Stimulated activated CD4-positive, alpha-beta T cell treated with anti-CD3 and anti-CD28 coated beads, Interleukin-1b, Interleukin-23, amount 100 ng/mL, for 48 hours (primary cell): ENCODE measurements around the gene TAF1C.

Experiments used
- DNase-seq: peaks from one replicate; pipeline ENCODE4 v3.0.0-alpha.2; 2020

TAF1C gene

DNA sequence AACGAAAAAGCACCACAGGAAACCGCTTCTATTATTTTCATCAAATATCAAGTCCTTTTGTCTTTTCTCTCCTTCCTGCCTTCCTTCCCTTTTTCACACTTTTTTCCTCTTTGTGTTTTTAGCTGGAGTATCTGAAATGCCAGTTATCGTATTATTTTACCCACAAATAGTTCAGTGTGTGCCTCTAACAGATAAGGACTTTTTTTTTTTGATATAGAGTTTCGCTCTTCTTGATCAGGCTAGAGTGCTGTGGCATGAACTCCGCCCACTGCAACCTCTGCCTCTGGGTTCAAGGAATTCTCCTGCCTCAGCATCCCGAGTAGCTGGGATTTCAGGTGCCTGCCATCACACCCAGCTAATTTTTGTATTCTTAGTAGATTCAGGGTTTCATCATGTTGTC, 31.1 kb downstream of the TAF1C start:
- no peak for DNase-seq

- no peak for DNase-seq
Measured at GRCh38 chr16:84155226-84155625, 31.6 kb downstream of the TAF1C start.

- no peak for DNase-seq
Measured at GRCh38 chr16:84153660-84154214, 33.1 kb downstream of the TAF1C start.

DNA sequence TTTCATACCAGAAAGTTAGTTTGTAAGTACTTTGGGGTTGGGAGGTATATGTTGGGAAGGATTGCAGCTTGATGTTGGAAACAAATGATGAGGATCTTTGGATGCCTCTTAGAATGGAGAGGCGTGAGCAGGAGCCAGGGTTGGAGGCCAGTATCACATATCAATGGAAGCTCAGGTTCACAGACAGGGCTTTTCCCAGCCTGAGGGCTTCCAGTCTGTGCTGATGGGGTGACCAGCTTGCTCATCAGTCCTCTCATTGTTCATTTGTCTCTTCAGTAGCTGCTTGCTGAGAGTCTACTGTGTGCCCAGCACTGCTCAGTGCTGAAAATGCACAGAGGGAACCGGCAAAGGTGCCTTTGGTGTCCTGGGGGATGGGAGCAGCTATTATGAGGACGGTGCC, 35.9 kb downstream of the TAF1C start:
- no peak for DNase-seq

DNA sequence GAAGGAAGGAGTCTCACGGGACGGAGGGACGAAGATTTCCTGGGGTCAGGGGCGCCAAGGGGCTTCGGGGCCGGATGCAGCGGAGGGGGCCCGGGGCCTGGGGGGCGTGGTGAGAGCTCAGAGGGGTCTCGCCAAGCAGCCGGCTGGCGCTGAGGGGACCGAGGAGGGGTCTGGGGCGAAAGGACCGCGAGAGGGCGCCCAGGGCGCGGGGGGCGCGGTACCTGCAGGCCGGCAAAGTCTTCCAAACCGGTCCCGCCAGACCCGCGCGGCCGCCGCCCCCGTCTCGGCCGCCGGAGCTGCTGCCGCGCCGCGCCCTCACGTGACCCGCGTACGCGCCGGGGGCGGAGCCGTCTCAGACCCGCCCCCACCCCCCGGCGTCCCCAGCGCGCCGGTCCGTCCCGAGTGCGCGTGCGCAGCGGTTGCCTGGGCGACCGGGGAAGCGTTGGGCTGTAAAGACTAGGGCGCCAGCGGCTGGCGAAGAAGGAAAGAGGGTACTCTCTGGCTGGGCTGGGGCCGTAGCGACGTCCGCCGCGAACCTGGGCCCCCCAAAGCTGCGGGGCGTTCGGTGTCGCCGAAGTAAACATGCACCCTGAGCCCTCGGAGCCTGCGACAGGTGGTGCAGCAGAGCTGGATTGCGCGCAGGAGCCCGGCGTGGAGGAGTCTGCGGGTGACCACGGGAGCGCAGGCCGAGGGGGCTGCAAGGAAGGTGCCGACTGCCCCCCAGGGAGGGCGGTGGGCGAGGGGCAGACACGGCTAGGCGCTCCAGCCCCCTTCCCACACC, 41.8 kb downstream of the TAF1C start, which contains the start of the genes DNAAF1 and HSDL1:
Gene DNAAF1 (plus strand): TSS at position 450 of the 781 bp plus-strand sequence. CDS start 133 bp downstream, at position 583.
Gene HSDL1 (minus strand): TSS at position 319 of the 781 bp plus-strand sequence. CDS start 13,856 bp downstream, outside the sequence.
- DNase-seq, result peak; percentile 93

DNA sequence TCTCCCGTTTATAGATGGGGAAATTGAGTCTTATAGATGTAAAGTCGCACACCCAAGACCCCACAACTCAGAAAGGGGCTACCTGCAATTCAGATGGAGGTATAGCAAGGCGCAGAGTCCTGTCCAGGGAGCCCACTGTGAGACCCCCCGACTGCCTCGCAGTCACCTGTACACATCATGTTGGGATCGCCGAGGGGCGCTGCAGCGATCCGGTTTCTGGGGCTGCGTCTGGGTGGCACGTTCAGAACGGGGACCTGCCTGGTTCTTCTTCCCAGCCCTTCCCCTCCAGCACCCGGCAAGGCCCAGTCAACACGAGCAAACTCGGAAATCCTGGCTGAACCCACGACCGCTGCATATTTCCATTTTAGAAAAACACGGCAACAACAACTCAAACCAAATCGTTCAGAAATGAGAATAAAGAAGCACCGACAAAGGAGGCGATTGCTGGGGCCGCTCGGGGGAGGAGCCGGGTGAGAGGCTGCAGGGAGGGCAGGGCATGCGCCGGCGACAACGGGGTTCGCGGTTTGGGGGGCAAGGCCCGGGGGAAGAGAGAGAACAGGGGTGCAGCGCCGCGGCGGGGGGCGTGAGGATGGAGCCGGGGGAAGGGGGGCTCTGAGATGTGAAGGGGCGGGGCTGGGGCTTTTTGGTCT, 42.5 kb downstream of the TAF1C start:
- peak; percentile 37 for DNase-seq

DNA sequence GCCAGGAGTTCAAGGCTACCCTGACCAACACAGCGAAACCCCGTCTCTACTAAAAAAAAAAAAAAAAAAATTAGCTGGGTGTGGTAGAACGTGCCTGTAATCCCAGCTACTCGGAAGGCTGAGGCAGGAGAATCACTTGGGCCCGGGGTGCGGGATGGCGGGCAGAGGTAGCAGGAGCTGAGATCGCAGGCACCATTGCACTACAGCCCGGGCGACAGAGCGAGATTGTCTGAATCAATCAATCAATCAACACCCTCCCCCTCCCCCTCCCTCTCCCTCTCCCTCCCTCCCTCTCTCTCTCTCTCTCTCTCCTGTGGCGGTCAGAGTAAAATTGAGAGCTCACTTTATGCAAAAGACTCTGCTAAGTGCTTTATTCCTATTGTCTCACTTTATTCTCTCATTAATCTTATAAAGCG, 43.1 kb downstream of the TAF1C start:
- no peak for DNase-seq

- no peak for DNase-seq
Measured at GRCh38 chr16:84143081-84143480, 43.8 kb downstream of the TAF1C start.

DNA sequence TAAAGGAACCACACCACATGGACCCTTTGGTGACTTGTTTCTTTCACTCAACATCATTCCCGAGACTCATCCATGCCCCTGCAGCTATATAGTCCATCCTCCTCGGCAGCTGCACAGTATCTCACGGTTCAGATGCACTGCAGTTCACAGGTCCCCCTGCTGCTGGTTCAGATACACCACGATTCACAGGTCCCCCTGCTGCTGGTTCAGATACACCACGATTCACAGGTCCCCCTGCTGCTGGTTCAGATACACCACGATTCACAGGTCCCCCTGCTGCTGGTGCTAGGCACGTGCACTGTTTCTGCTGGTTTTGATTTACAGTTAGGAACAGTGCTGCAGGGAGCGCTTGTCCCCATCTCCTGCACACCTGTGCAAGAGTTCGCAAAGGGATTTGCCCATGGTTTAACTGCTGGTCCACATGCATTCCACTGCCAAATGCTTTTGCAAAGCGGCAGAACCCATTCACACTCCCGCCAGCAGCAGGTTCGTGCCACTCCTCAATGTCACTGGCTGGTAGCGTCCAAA, 45.6 kb downstream of the TAF1C start:
- DNase-seq, result peak; percentile 18

GRCh38 chr16:84139628-84140258, 47.1 kb downstream of the TAF1C start:
- no peak for DNase-seq

GRCh38 chr16:84138824-84139627, 47.8 kb downstream of the TAF1C start:
- DNase-seq, result peak; percentile 40

DNA sequence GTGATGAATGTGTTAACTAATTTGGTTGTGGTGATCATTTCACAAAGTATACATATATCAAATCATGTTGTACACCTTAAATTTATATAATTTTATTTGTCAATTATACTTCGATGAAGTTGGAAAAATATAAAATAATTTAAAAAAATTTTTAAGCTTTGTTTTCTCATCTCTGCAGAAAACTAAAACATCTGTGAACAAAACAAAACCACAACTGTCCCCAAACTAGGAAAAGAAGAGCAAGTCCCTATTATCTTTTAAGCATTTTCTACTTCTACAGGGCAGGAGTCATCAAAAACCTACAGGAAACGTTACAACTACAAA, 48.4 kb downstream of the TAF1C start:
- DNase-seq, result no peak

DNA sequence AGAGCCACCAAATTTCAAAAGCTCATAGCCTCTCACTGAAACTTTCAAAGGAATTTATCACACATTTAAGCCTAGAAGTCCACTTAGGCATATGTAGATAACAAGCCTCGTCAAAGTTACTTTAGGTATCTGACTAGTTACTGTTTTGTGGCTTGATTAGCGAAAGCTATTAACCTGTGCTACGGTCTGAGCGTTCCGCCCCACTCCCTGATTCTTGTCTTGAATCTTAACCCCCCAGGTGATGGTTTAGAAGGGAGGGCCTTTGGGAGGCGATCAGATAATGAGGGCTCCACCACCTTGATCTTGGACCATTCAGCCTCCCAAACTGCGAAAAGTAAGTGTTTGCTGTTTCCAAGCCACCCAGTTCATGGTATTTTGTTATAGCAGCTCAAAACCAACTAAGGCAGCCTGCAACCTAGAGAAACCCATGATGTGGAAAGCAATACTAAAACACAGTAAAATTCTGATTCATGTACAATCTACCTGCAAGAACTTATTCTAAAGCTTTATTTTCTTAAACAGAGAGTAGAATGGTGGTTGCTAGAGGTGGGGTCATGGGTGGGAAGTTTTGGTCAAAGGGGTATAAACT, 49.0 kb downstream of the TAF1C start:
- no peak for DNase-seq

- DNase-seq, result no peak
Measured at GRCh38 chr16:84137287-84137686, 49.6 kb downstream of the TAF1C start.

DNA sequence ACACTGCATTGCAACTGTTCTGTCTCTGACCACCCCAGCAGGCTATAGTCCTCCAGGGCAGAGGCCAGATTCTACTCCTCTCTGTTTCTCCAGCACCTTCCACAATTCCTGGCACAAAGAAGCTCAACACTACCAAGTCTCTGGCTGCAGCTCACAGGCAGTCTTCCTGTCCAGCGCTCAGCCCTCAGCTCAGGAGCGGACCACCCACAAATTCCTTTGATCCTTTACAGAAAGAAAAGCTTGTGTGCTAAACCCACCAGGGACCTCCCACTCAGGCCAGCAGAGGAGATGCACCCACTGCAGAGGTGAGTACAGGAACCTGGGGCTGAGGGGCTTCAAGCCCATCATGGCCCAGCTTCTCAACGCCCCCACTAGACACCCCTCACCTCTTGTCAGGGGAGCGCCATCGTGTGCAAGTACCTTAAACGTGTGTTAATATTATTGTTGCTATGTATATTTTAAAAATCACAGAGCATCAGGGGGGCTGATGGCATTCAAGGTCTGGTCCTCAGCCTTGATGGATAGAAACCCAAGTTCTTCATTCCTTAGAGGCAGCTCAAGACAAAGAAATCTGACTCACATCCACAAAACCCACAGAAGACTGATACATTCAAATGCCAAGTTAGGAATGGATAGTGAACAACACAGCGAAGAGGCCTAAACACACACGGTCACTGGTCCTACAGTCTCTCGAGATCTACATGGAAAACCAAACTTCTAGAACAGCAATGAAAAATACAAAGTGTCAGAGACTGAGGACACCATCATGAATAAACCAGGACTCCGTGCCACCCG, 50.3 kb downstream of the TAF1C start:
- DNase-seq, result no peak

DNA sequence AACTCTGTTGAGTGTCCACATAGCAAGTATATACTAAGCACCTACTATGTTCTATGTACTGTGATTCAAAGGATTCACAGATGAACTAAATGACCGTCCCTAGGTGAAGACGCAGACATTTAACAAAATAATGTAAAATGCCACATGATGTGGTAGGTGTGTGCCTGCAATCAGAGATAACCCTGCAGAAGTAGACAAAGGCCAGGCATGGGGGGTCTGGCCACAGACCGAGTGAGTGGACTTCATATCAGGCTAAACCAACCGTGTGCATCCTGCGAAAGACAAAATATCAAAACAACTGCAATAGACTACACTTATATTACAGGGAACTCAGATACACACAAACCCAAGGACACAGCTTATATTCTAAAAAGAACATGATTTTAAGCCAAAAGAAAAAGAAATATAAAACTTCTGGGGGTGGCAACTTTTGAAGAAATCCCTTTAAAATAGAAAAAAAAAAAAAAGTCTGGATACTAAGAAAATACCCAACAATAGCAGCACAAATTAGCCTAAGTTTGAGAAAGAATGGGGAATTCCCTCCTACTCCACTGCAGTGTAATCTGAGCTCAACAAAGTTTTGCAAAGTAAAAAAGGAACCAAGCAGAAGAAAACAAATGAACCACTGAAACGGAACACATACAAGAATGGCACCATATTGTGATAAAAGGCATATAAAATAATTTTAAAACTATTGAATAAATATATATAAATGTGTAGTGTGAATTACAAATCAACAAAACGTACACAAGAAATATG, 54.2 kb downstream of the TAF1C start:
- no peak for DNase-seq

- DNase-seq, result no peak
Measured at GRCh38 chr16:84131117-84131516, 55.7 kb downstream of the TAF1C start.
